Measurements from ENCODE around the gene CPXM2. TPM values are rescaled to one million over a fixed set of nuclear protein-coding genes. Genes with fewer than 3 reads are reported as not detected.

Gene CPXM2
- total RNA-seq, 1 experiment from 2014 or later = 0.12 TPM

DNA sequence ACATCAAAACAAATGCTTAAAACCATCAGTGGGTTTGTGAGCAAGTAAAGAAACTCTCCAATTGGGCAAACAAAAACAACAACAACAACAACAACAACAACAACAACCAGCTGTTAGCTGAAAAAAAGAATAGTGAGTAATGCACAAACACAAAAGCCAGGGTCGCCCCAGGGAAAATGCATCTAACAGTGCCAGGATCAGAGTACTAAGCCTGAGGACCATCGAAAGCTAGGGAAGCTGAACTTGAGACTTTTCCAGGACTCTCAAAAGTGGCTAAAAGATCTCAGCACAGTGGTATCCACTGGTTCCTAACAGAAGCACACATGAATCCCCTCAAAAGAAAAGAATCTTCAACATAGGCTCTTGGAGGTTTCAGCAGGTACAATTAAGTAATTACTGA, 83.3 kb downstream of the CPXM2 start:
- Histone ChIP-seq H3K4me3 (replicated peaks in 1 of 2; ENCODE audit: low read depth in 1 of 2, low read length in 2 of 2) (no peak overlapping the region), H3K9me2 (ENCODE audit: insufficient read depth) (no peaks in the 10 kb centered on the region; the same call in 1 of the 2 replicates), H3K36me3 (ENCODE audit: control insufficient read depth in 1 of 2, insufficient read depth in 2 of 2, low read length in 2 of 2) (no peaks in the 10 kb centered on the region), H3K4me2 (ENCODE audit: low read length) (no peak overlapping the region), H3K27ac (ENCODE audit: low read depth, low read length) (no peak overlapping the region), H3K4me1 (ENCODE audit: control insufficient read depth in 1 of 2, insufficient read depth in 2 of 2, low read length in 2 of 2) (no peaks in the 10 kb centered on the region), H3K79me2 (ENCODE audit: insufficient read depth, low read length) (no peaks in the 10 kb centered on the region), H3K27me3 (ENCODE audit: insufficient read depth, low read length) (peaks cover 69% of the 10 kb centered on the region), H4K20me1 (ENCODE audit: insufficient read depth) (no peaks in the 10 kb centered on the region), H2AFZ (ENCODE audit: low read depth, low read length, poor library complexity, severe bottlenecking) (no peak overlapping the region), H3K9me3 (ENCODE audit: control insufficient read depth in 1 of 2, insufficient read depth in 1 of 2, low read depth in 1 of 2, low read length in 2 of 2) (no peaks in the 10 kb centered on the region), H3K9ac (ENCODE audit: low read length) (no peak overlapping the region)
- ATAC-seq (no peak), DNase-seq (ENCODE audit: low read depth, low spot score) (no peak)
- intact Hi-C loops (cut with micrococcal nuclease) = loop anchor here (2.0 kb wide), 1 partner anchor 41 kb away; no protein-coding TSS in a partner anchor
- ChIA-PET POLR2A (no interaction called here), RAD21 (ENCODE audit: low non-redundant PET in 1 of 2, low total read pairs in 2 of 2, uncharacterized antibody in 2 of 2, unreplicated experiment in 2 of 2) (no interaction called here), CTCF (no interaction called here)
- TF ChIP-seq SP1 (IDR thresholded peaks at IDR 0.05; ENCODE audit: low read depth) = no peak
- TF ChIP-seq, protein P1, sequence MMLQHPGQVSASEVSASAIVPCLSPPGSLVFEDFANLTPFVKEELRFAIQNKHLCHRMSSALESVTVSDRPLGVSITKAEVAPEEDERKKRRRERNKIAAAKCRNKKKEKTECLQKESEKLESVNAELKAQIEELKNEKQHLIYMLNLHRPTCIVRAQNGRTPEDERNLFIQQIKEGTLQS (IDR thresholded peaks at IDR 0.05) = no peak
- TF ChIP-seq, protein P2, sequence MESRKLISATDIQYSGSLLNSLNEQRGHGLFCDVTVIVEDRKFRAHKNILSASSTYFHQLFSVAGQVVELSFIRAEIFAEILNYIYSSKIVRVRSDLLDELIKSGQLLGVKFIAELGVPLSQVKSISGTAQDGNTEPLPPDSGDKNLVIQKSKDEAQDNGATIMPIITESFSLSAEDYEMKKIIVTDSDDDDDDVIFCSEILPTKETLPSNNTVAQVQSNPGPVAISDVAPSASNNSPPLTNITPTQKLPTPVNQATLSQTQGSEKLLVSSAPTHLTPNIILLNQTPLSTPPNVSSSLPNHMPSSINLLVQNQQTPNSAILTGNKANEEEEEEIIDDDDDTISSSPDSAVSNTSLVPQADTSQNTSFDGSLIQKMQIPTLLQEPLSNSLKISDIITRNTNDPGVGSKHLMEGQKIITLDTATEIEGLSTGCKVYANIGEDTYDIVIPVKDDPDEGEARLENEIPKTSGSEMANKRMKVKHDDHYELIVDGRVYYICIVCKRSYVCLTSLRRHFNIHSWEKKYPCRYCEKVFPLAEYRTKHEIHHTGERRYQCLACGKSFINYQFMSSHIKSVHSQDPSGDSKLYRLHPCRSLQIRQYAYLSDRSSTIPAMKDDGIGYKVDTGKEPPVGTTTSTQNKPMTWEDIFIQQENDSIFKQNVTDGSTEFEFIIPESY (IDR thresholded peaks at IDR 0.05; ENCODE audit: extremely low read depth, insufficient replicate concordance, low read length) = no peak
- no peak for TF ChIP-seq YY1 (IDR thresholded peaks at IDR 0.05; ENCODE audit: extremely low read depth, insufficient replicate concordance, low read depth, low read length)
- TF ChIP-seq EGR1 (IDR thresholded peaks at IDR 0.05; ENCODE audit: low read depth) = no peak
- no peak for TF ChIP-seq POLR2AphosphoS5 (IDR thresholded peaks at IDR 0.05; ENCODE audit: low read depth, low read length)
- TF ChIP-seq SIN3A (IDR thresholded peaks at IDR 0.05; ENCODE audit: low read depth) = no peak
- TF ChIP-seq POLR2A (IDR thresholded peaks at IDR 0.05; ENCODE audit: borderline replicate concordance, extremely low read depth, insufficient read depth, insufficient read length) = no peak
- no peak for TF ChIP-seq ELF1 (IDR thresholded peaks at IDR 0.05; ENCODE audit: borderline replicate concordance, low read depth)
- no peak for TF ChIP-seq RAD21 (IDR thresholded peaks at IDR 0.05; ENCODE audit: low read depth)
- TF ChIP-seq CBX3 (IDR thresholded peaks at IDR 0.05; ENCODE audit: low read depth) = no peak
- no peak for TF ChIP-seq JUND (IDR thresholded peaks at IDR 0.05)
- TF ChIP-seq FOSL1 (IDR thresholded peaks at IDR 0.05; ENCODE audit: low read depth) = no peak
- TF ChIP-seq, protein P3, sequence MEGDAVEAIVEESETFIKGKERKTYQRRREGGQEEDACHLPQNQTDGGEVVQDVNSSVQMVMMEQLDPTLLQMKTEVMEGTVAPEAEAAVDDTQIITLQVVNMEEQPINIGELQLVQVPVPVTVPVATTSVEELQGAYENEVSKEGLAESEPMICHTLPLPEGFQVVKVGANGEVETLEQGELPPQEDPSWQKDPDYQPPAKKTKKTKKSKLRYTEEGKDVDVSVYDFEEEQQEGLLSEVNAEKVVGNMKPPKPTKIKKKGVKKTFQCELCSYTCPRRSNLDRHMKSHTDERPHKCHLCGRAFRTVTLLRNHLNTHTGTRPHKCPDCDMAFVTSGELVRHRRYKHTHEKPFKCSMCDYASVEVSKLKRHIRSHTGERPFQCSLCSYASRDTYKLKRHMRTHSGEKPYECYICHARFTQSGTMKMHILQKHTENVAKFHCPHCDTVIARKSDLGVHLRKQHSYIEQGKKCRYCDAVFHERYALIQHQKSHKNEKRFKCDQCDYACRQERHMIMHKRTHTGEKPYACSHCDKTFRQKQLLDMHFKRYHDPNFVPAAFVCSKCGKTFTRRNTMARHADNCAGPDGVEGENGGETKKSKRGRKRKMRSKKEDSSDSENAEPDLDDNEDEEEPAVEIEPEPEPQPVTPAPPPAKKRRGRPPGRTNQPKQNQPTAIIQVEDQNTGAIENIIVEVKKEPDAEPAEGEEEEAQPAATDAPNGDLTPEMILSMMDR (IDR thresholded peaks at IDR 0.05 in 2 of 3, conservative IDR thresholded peaks at IDR 0.05 in 1 of 3; ENCODE audit: borderline replicate concordance in 1 of 3, insufficient read depth in 1 of 3, low read depth in 2 of 3, low read length in 2 of 3) = no peak
- TF ChIP-seq, protein P4, sequence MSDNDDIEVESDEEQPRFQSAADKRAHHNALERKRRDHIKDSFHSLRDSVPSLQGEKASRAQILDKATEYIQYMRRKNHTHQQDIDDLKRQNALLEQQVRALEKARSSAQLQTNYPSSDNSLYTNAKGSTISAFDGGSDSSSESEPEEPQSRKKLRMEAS (IDR thresholded peaks at IDR 0.05) = no peak
- no peak for TF ChIP-seq ZFX (IDR thresholded peaks at IDR 0.05)
- TF ChIP-seq SRF (IDR thresholded peaks at IDR 0.05; ENCODE audit: low read depth) = no peak
- BruUV-seq (replicated peaks) = no TSS peak

Measured in HCT116 (cell line).